Liver (tissue), 9 donors: ENCODE results near the gene CXXC5. TPM values are rescaled to one million over a fixed set of nuclear protein-coding genes. Genes with fewer than 3 reads are reported as not detected.

Source experiments
- DNase-seq: peaks from one replicate; pipeline ENCODE4 v3.0.0-alpha.2; 2017; ENCODE audit warnings: low spot score
- H3K27ac ChIP-seq, 2 donors: one replicate each; pipeline ENCODE4 v1.7.0; 2013; ENCODE audit warnings: inconsistent platforms in 2 of 2, low read length in 2 of 2, control low read depth in 1 of 2, low read depth in 1 of 2, mild to moderate bottlenecking in 1 of 2
- H3K27me3 ChIP-seq, 4 donors: one replicate each; pipeline versions ENCODE4 v1.6.1 to v1.7.0; 2013; ENCODE audit warnings: low read length in 3 of 4, inconsistent platforms in 1 of 4, mild to moderate bottlenecking in 1 of 4, moderate library complexity in 1 of 4; ENCODE audit not compliant: control insufficient read depth in 4 of 4, insufficient read depth in 4 of 4
- H3K36me3 ChIP-seq, 4 donors: one replicate each; pipeline versions ENCODE4 v1.6.1 to v1.7.0; 2013; ENCODE audit warnings: low read length in 3 of 4, mild to moderate bottlenecking in 3 of 4, low read depth in 1 of 4, moderate library complexity in 1 of 4; ENCODE audit not compliant: control insufficient read depth in 4 of 4, insufficient read depth in 3 of 4
- H3K4me1 ChIP-seq, 4 donors: one replicate each; pipeline versions ENCODE4 v1.6.1 to v1.7.0; 2013; ENCODE audit warnings: low read length in 3 of 4, mild to moderate bottlenecking in 3 of 4, moderate library complexity in 1 of 4; ENCODE audit not compliant: control insufficient read depth in 4 of 4, insufficient read depth in 4 of 4
- H3K4me3 ChIP-seq, 3 donors: one replicate each; pipeline versions ENCODE4 v1.6.1 to v1.7.0; 2013; ENCODE audit warnings: low read length in 3 of 3, control low read depth in 1 of 3, low read depth in 1 of 3, mild to moderate bottlenecking in 1 of 3
- H3K9ac ChIP-seq, 2 donors: one replicate each; pipeline ENCODE4 v1.7.0; 2013; ENCODE audit warnings: low read length in 2 of 2, mild to moderate bottlenecking in 2 of 2, moderate library complexity in 2 of 2, control low read depth in 1 of 2, low read depth in 1 of 2
- H3K9me3 ChIP-seq, 4 donors: one replicate each; pipeline versions ENCODE4 v1.6.1 to v1.7.0; 2013; ENCODE audit warnings: low read length in 3 of 4; ENCODE audit not compliant: control insufficient read depth in 4 of 4
- ATF3 ChIP-seq: IDR thresholded peaks from 2 replicates; pipeline ENCODE4 v1.6.1; 2016; ENCODE audit warnings: antibody characterized with exemption
- CTCF ChIP-seq: fragments of 150-350 bp; IDR thresholded peaks from 2 replicates; pipeline ENCODE4 v1.5.1; 2017; ENCODE audit warnings: improper control_type of control experiment, low read depth, low read length; ENCODE audit not compliant: missing input control
- EGR1 ChIP-seq, 2 donors: IDR thresholded peaks; 2 replicates each; pipeline ENCODE4 v1.6.1; 2016 to 2018; ENCODE audit warnings: antibody characterized with exemption in 2 of 2, low read depth in 2 of 2
- FOXA1 ChIP-seq: IDR thresholded peaks from 2 replicates; pipeline ENCODE4 v1.6.1; 2016; ENCODE audit warnings: antibody characterized with exemption
- FOXA2 ChIP-seq: IDR thresholded peaks from 2 replicates; pipeline ENCODE4 v1.6.1; 2016; ENCODE audit warnings: antibody characterized with exemption
- HNF4A ChIP-seq, 2 donors: conservative IDR thresholded peaks; 2 replicates each; pipeline ENCODE4 v1.6.1; 2016; ENCODE audit warnings: antibody characterized with exemption in 2 of 2, mild to moderate bottlenecking in 2 of 2
- HNF4G ChIP-seq: IDR thresholded peaks from 2 replicates; pipeline ENCODE4 v1.6.1; 2016; ENCODE audit warnings: antibody characterized with exemption
- JUND ChIP-seq, 2 donors: IDR thresholded peaks; 2 replicates each; pipeline ENCODE4 v1.6.1; 2016; ENCODE audit warnings: antibody characterized with exemption in 2 of 2
- MAX ChIP-seq: IDR thresholded peaks from 2 replicates; pipeline ENCODE4 v1.6.1; 2016; ENCODE audit warnings: antibody characterized with exemption
- NR2F2 ChIP-seq: IDR thresholded peaks from 2 replicates; pipeline ENCODE4 v1.6.1; 2016; ENCODE audit warnings: antibody characterized with exemption
- RAD21 ChIP-seq, 2 donors: IDR thresholded peaks; 2 replicates each; pipeline ENCODE4 v1.6.1; 2016; ENCODE audit warnings: antibody characterized with exemption in 2 of 2, mild to moderate bottlenecking in 2 of 2
- REST ChIP-seq: IDR thresholded peaks from 2 replicates; pipeline ENCODE4 v1.6.1; 2016; ENCODE audit warnings: antibody characterized with exemption, mild to moderate bottlenecking
- RXRA ChIP-seq, 2 donors: IDR thresholded peaks; 2 replicates each; pipeline ENCODE4 v1.6.1; 2017 to 2018; ENCODE audit warnings: antibody characterized with exemption in 2 of 2, mild to moderate bottlenecking in 1 of 2
- SP1 ChIP-seq: IDR thresholded peaks from 2 replicates; pipeline ENCODE4 v1.6.1; 2018; ENCODE audit warnings: antibody characterized with exemption, mild to moderate bottlenecking
- TAF1 ChIP-seq: conservative IDR thresholded peaks from 2 replicates; pipeline ENCODE4 v1.6.1; 2016; ENCODE audit warnings: antibody characterized with exemption, mild to moderate bottlenecking
- YY1 ChIP-seq: IDR thresholded peaks from 2 replicates; pipeline ENCODE4 v1.6.1; 2016; ENCODE audit warnings: antibody characterized with exemption, mild to moderate bottlenecking
- ZBTB33 ChIP-seq: IDR thresholded peaks from 2 replicates; pipeline ENCODE4 v1.6.1; 2016; ENCODE audit warnings: antibody characterized with exemption
- WGBS: extraction: QIAGEN DNeasy Blood & Tissue Kit; methylation state at CpG from one replicate; pipeline ENCODE4 v1.1.7; 2013; 5-methylcytosine and 5-hydroxymethylcytosine counted together
- polyA plus RNA-seq, 2 donors: library from polyadenylated mRNA; stranded (reverse) in 1 of 2; unstranded in 1 of 2; fragments of 200-250 nt in 1 of 2; fragments of >200 nt in 1 of 2; fragmentation: Nextera tagmentation in 1 of 2; extraction: Ambion mirVana in 1 of 2; gene quantifications; one replicate each; pipeline versions ENCODE4 v1.2.1 to v1.2.3, GENCODE V29; 2013 to 2015
- total RNA-seq, 2 donors: library from RNA; depleted of rRNA; stranded (reverse); fragments of >200 nt; gene quantifications; one replicate each; pipeline ENCODE4 v1.2.3, GENCODE V29; 2014
- donor health status: healthy.
- donor health status: healthy.
- donor health status: healthy.
- donor health status: healthy.
- donor health status: healthy.

The CXXC5 gene
- total and polyA plus RNA-seq, 4 donors: 40.6 to 78.6 (median 64.5) TPM

GRCh38 chr5:139676406-139676805 is 28.3 kb downstream of the CXXC5 start:
- H3K9me3 ChIP-seq: no peaks in the 10 kb centered on the region
- no peaks in the 10 kb centered on the region for H3K27me3 ChIP-seq
- no peak overlapping the region for H3K27ac ChIP-seq
- no peak for DNase-seq
- peaks cover 7 to 11% (median 9%) of the 10 kb centered on the region in 4 donors for H3K36me3 ChIP-seq
- no peak for TF ChIP-seq TAF1
- no peak for TF ChIP-seq JUND (IDR thresholded peaks at IDR 0.05)
- no peak for TF ChIP-seq YY1
- no peak for TF ChIP-seq MAX
- TF ChIP-seq SP1: no peak
- no peak for TF ChIP-seq RXRA (IDR thresholded peaks at IDR 0.05)
- no peak for TF ChIP-seq CTCF
- no peak for TF ChIP-seq REST
- no peak for TF ChIP-seq NR2F2
- no peak for TF ChIP-seq HNF4A (conservative IDR thresholded peaks at IDR 0.05)
- no peak for TF ChIP-seq HNF4G
- TF ChIP-seq FOXA2: no peak
- TF ChIP-seq EGR1 (IDR thresholded peaks at IDR 0.05; ENCODE audit: low read depth in 2 of 2): no peak
- peaks cover 26 to 72% (median 62%) of the 10 kb centered on the region in 4 donors for H3K4me1 ChIP-seq
- no peak overlapping the region for H3K9ac ChIP-seq
- 73% methylated on average over 3 of the region's 3 CpGs for WGBS
- H3K4me3 ChIP-seq: no peak overlapping the region

GRCh38 chr5:139676951-139677735 is 29.0 kb downstream of the CXXC5 start:
- peaks cover 25 to 74% (median 59%) of the 10 kb centered on the region in 4 donors for H3K4me1 ChIP-seq
- WGBS: 62% methylated on average over 29 of the region's 29 CpGs
- no peak overlapping the region for H3K9ac ChIP-seq
- no peaks in the 10 kb centered on the region for H3K27me3 ChIP-seq
- H3K4me3 ChIP-seq: no peak overlapping the region
- H3K27ac ChIP-seq: peak overlapping the region in 1 of 2 donors; percentile 31
- H3K9me3 ChIP-seq: no peaks in the 10 kb centered on the region
- no peak for DNase-seq
- H3K36me3 ChIP-seq: peaks cover 8 to 15% (median 11%) of the 10 kb centered on the region in 4 donors
- TF ChIP-seq MAX (no peak), SP1 (no peak), HNF4A (conservative IDR thresholded peaks at IDR 0.05) (no peak), YY1 (no peak), JUND (IDR thresholded peaks at IDR 0.05) (no peak), FOXA1 (no peak), FOXA2 (no peak), HNF4G (no peak), EGR1 (IDR thresholded peaks at IDR 0.05; ENCODE audit: low read depth in 2 of 2) (no peak), ATF3 (no peak), ZBTB33 (no peak), RAD21 (IDR thresholded peaks at IDR 0.05) (no peak), CTCF (no peak), RXRA (IDR thresholded peaks at IDR 0.05) (no peak)
